Measurements from ENCODE around the gene LENG8.

Gene LENG8

DNA sequence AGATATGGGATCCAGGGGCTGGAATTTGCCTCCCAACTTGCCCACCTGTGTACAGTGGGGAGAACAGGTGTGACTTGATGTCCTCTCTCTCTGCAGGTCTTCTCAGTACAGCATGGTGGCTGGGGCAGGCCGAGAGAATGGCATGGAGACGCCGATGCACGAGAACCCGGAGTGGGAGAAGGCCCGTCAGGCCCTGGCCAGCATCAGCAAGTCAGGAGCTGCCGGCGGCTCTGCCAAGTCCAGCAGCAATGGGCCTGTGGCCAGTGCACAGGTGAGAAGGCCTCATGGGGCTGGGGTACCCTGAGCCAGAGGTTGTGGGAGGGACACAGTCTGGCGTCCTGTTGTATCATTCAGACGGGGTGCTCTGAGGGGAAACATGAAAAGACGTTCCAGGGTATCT, 3.0 kb downstream of the LENG8 start:
- Histone ChIP-seq H3F3A (ENCODE audit: insufficient read depth, low read length) (no peaks in the 10 kb centered on the region), H2AFZ (ENCODE audit: low read length) (no peak overlapping the region), H3K9me3 (ENCODE audit: low read length) (no peaks in the 10 kb centered on the region), H3K79me2 (ENCODE audit: insufficient read depth, low read length) (peaks cover 42% of the 10 kb centered on the region), H4K20me1 (ENCODE audit: insufficient read depth, low read length) (no peaks in the 10 kb centered on the region), H3K4me1 (ENCODE audit: insufficient read depth, low read length, severe bottlenecking) (peaks cover 28% of the 10 kb centered on the region), H3K27me3 (ENCODE audit: insufficient read depth, low read length) (no peaks in the 10 kb centered on the region), H3K27ac (ENCODE audit: low read depth, low read length, poor library complexity, severe bottlenecking) (no peak overlapping the region), H3K36me3 (ENCODE audit: insufficient read depth, low read length) (peaks cover 69% of the 10 kb centered on the region), H3K4me2 (ENCODE audit: low read length) (no peak overlapping the region), H3K9ac (ENCODE audit: low read length) (no peak overlapping the region; the same call in 1 of the 2 replicates), H3K4me3 (ENCODE audit: low read depth, low read length, poor library complexity, severe bottlenecking) (no peak overlapping the region), H3K9me2 (ENCODE audit: low read depth, low read length) (no peaks in the 10 kb centered on the region)
- TF ChIP-seq, protein P1, sequence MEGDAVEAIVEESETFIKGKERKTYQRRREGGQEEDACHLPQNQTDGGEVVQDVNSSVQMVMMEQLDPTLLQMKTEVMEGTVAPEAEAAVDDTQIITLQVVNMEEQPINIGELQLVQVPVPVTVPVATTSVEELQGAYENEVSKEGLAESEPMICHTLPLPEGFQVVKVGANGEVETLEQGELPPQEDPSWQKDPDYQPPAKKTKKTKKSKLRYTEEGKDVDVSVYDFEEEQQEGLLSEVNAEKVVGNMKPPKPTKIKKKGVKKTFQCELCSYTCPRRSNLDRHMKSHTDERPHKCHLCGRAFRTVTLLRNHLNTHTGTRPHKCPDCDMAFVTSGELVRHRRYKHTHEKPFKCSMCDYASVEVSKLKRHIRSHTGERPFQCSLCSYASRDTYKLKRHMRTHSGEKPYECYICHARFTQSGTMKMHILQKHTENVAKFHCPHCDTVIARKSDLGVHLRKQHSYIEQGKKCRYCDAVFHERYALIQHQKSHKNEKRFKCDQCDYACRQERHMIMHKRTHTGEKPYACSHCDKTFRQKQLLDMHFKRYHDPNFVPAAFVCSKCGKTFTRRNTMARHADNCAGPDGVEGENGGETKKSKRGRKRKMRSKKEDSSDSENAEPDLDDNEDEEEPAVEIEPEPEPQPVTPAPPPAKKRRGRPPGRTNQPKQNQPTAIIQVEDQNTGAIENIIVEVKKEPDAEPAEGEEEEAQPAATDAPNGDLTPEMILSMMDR (IDR thresholded peaks at IDR 0.05; ENCODE audit: low read length), result no peak
- TF ChIP-seq EZH2 (IDR thresholded peaks at IDR 0.05; ENCODE audit: borderline replicate concordance, low read length), result no peak

DNA sequence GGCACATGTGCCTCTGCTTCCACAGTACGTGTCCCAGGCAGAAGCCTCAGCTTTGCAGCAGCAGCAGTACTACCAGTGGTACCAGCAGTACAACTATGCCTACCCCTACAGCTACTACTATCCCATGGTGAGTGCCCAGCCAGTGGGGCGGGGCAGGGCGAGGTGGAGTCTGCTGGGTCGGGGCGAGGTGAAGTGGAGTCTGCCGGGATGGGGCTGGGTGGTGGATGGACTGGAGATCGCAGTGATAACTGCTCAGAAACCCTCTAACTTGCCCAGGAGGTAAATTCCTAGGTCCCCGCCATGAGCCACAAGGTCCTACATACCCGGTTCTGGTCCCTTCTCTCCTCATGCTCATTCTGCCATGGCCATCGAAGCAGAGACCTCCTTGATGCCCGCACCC, 3.6 kb downstream of the LENG8 start:
- no peaks in the 10 kb centered on the region for H3F3A ChIP-seq (ENCODE audit: insufficient read depth, low read length)
- TF ChIP-seq, protein P1 (IDR thresholded peaks at IDR 0.05; ENCODE audit: low read length), result no peak
- TF ChIP-seq EZH2 (IDR thresholded peaks at IDR 0.05; ENCODE audit: borderline replicate concordance, low read length), result no peak
- H3K79me2 ChIP-seq (ENCODE audit: insufficient read depth, low read length), result peaks cover 36% of the 10 kb centered on the region
- peaks cover 70% of the 10 kb centered on the region for H3K36me3 ChIP-seq (ENCODE audit: insufficient read depth, low read length)
- no peaks in the 10 kb centered on the region for H3K9me2 ChIP-seq (ENCODE audit: low read depth, low read length)
- peaks cover 21% of the 10 kb centered on the region for H3K4me1 ChIP-seq (ENCODE audit: insufficient read depth, low read length, severe bottlenecking)
- no peak overlapping the region for H3K4me2 ChIP-seq (ENCODE audit: low read length)
- no peak overlapping the region for H3K9ac ChIP-seq (ENCODE audit: low read length)
- H3K27me3 ChIP-seq (ENCODE audit: insufficient read depth, low read length), result no peaks in the 10 kb centered on the region
- no peak overlapping the region for H3K27ac ChIP-seq (ENCODE audit: low read depth, low read length, poor library complexity, severe bottlenecking)
- H3K4me3 ChIP-seq (ENCODE audit: low read depth, low read length, poor library complexity, severe bottlenecking), result no peak overlapping the region
- H3K9me3 ChIP-seq (ENCODE audit: low read length), result no peaks in the 10 kb centered on the region
- no peak overlapping the region for H2AFZ ChIP-seq (ENCODE audit: low read length)
- no peaks in the 10 kb centered on the region for H4K20me1 ChIP-seq (ENCODE audit: insufficient read depth, low read length)

DNA sequence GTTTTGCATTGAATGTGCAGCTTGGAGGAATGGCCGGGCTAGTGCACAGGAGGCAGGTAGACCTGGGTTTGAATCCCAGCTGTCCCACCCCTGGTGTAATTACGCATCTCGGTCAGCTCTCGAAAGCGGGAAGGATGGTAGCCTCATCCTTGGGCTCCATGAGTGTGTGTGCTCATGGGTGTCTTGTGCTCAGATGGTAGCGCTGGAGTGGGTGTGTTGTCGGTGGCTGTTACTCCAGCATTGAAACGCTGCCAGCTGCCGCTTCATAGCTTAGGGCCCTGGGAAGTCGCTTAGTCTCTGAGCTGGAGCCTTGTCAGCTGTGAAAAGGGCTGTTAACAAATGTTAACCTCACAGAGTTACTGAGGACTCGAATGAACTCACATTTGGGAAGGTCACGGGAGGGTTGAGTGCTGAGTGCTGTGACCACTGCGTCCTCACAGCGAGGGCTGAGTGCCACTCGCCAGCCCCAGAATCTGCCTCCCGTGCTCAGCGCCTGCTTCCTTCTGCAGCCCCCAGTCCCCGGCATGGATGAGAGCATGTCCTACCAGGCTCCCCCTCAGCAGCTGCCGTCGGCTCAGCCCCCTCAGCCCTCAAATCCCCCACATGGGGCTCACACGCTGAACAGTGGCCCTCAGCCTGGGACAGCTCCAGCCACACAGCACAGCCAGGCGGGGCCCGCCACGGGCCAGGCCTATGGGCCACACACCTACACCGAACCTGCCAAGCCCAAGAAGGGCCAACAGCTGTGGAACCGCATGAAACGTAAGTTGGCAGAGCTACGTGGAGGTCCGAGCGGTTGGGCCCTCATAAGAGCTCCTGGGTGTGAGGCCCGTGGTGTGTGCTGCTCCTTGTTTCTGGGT, 5.2 kb downstream of the LENG8 start:
- H3K4me2 ChIP-seq (ENCODE audit: low read length), result no peak overlapping the region
- H3K4me1 ChIP-seq (ENCODE audit: insufficient read depth, low read length, severe bottlenecking), result peaks cover 18% of the 10 kb centered on the region
- peaks cover 85% of the 10 kb centered on the region for H3K36me3 ChIP-seq (ENCODE audit: insufficient read depth, low read length)
- no peaks in the 10 kb centered on the region for H3K9me3 ChIP-seq (ENCODE audit: low read length)
- no peaks in the 10 kb centered on the region for H3K9me2 ChIP-seq (ENCODE audit: low read depth, low read length)
- H3K79me2 ChIP-seq (ENCODE audit: insufficient read depth, low read length), result peaks cover 28% of the 10 kb centered on the region
- H3K4me3 ChIP-seq (ENCODE audit: low read depth, low read length, poor library complexity, severe bottlenecking), result no peak overlapping the region
- no peaks in the 10 kb centered on the region for H3F3A ChIP-seq (ENCODE audit: insufficient read depth, low read length)
- H2AFZ ChIP-seq (ENCODE audit: low read length), result no peak overlapping the region
- no peaks in the 10 kb centered on the region for H4K20me1 ChIP-seq (ENCODE audit: insufficient read depth, low read length)
- no peak overlapping the region for H3K27ac ChIP-seq (ENCODE audit: low read depth, low read length, poor library complexity, severe bottlenecking)
- H3K27me3 ChIP-seq (ENCODE audit: insufficient read depth, low read length), result no peaks in the 10 kb centered on the region
- H3K9ac ChIP-seq (ENCODE audit: low read length), result no peak overlapping the region
- TF ChIP-seq, protein P1 (IDR thresholded peaks at IDR 0.05; ENCODE audit: low read length), result no peak
- no peak for TF ChIP-seq EZH2 (IDR thresholded peaks at IDR 0.05; ENCODE audit: borderline replicate concordance, low read length)
